ENCODE data around the gene SHB. TPM values are rescaled to one million over a fixed set of nuclear protein-coding genes. Genes with fewer than 3 reads are reported as not detected.

Gene SHB
- polyA plus RNA-seq, 2 of the 4 experiments (the other 2 are of a cell fraction): 15.4 to 22.0 TPM

GRCh38 chr9:37927601-37928551 is 141.2 kb downstream of the SHB start:
- FAIRE-seq (no peak), ATAC-seq (no peak), DNase-seq (ENCODE audit: low read depth in 1 of 2, low spot score in 1 of 2) (no peak)
- no peak for TF ChIP-seq ZNF302 (CRISPR knock-in tag; IDR thresholded peaks at IDR 0.05)
- TF ChIP-seq USF2 (IDR thresholded peaks at IDR 0.05): no peak
- no peak for TF ChIP-seq ATOH8 (CRISPR knock-in tag; IDR thresholded peaks at IDR 0.05; ENCODE audit: low read depth)
- TF ChIP-seq RARB (CRISPR knock-in tag; IDR thresholded peaks at IDR 0.05): no peak
- Histone ChIP-seq H3K4me3 (no peak overlapping the region), H3K9me3 (0 out of 3 replicates have a peak, but pooled peaks cover 7% of the 10 kb centered on the region), H3K4me1 (peaks cover 22% of the 10 kb centered on the region), H3K4me2 (no peak overlapping the region), H3K27ac (peak overlapping the region in 1 of 2 experiments; percentile 7; a peak in 2 of 6 replicates)
- WGBS (ENCODE audit: missing lambda C conversion rate): 91% methylated on average over 13 of the region's 13 CpGs
- ChIA-PET CTCF (interaction anchor here (0.6 to 4.9 kb wide), 4 partner anchors 15 to 166 kb away, joined by 3 to 35 read pairs (median 4); no protein-coding TSS in a partner anchor), POLR2A (no interaction called here)

DNA sequence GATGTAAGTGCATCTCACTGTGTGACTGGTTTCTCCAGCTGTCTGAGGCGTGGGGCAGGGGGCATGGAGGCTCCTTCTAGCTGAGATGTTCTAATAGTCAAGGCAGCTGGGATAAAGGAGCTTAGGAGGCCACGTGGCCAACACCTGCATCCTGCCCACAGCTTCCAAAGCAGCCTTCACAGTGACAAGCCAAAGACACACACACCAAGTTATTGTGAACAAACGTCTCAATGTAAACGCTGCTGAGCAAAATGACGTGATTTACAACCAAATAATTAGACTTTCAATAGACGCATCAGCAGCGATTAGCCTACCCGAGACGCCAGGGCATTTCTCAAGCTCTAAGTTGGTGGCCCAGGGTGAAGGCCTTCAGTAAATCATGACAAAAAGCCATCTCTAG is 141.9 kb downstream of the SHB start:
- 86% methylated on average over 9 of the region's 9 CpGs for whole genome bisulfite sequencing (ENCODE audit: missing lambda C conversion rate)
- 0 out of 3 replicates have a peak, but pooled peaks cover 7% of the 10 kb centered on the region for H3K9me3 ChIP-seq
- H3K4me1 ChIP-seq: peaks cover 28% of the 10 kb centered on the region
- ATAC-seq (no peak), FAIRE-seq (no peak), DNase-seq (ENCODE audit: low read depth in 1 of 2, low spot score in 1 of 2) (no peak)
- no peak overlapping the region for H3K4me2 ChIP-seq
- peak overlapping the region in 1 of 2 experiments; percentile 75; a peak in 2 of 6 replicates for H3K27ac ChIP-seq
- ChIA-PET CTCF (interaction anchor here (0.6 to 4.9 kb wide), 6 partner anchors 14 to 167 kb away, joined by 3 to 35 read pairs (median 4); no protein-coding TSS in a partner anchor), POLR2A (no interaction called here)
- no peak for TF ChIP-seq HES2 (IDR thresholded peaks at IDR 0.05)
- no peak for TF ChIP-seq RNF2 (IDR thresholded peaks at IDR 0.05; ENCODE audit: borderline replicate concordance, low read depth)
- TF ChIP-seq PHF8 (IDR thresholded peaks at IDR 0.05; ENCODE audit: borderline replicate concordance, low read depth): no peak
- TF ChIP-seq, protein P1, sequence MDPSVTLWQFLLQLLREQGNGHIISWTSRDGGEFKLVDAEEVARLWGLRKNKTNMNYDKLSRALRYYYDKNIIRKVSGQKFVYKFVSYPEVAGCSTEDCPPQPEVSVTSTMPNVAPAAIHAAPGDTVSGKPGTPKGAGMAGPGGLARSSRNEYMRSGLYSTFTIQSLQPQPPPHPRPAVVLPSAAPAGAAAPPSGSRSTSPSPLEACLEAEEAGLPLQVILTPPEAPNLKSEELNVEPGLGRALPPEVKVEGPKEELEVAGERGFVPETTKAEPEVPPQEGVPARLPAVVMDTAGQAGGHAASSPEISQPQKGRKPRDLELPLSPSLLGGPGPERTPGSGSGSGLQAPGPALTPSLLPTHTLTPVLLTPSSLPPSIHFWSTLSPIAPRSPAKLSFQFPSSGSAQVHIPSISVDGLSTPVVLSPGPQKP (IDR thresholded peaks at IDR 0.05; ENCODE audit: low read depth, low read length): no peak
- no peak for TF ChIP-seq RFX5 (IDR thresholded peaks at IDR 0.05)
- no peak for TF ChIP-seq PBX3 (IDR thresholded peaks at IDR 0.05)
- no peak for TF ChIP-seq KDM1A (IDR thresholded peaks at IDR 0.05; ENCODE audit: low read depth)
- TF ChIP-seq, protein P2, sequence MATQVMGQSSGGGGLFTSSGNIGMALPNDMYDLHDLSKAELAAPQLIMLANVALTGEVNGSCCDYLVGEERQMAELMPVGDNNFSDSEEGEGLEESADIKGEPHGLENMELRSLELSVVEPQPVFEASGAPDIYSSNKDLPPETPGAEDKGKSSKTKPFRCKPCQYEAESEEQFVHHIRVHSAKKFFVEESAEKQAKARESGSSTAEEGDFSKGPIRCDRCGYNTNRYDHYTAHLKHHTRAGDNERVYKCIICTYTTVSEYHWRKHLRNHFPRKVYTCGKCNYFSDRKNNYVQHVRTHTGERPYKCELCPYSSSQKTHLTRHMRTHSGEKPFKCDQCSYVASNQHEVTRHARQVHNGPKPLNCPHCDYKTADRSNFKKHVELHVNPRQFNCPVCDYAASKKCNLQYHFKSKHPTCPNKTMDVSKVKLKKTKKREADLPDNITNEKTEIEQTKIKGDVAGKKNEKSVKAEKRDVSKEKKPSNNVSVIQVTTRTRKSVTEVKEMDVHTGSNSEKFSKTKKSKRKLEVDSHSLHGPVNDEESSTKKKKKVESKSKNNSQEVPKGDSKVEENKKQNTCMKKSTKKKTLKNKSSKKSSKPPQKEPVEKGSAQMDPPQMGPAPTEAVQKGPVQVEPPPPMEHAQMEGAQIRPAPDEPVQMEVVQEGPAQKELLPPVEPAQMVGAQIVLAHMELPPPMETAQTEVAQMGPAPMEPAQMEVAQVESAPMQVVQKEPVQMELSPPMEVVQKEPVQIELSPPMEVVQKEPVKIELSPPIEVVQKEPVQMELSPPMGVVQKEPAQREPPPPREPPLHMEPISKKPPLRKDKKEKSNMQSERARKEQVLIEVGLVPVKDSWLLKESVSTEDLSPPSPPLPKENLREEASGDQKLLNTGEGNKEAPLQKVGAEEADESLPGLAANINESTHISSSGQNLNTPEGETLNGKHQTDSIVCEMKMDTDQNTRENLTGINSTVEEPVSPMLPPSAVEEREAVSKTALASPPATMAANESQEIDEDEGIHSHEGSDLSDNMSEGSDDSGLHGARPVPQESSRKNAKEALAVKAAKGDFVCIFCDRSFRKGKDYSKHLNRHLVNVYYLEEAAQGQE (IDR thresholded peaks at IDR 0.05): no peak
- no peak for TF ChIP-seq BHLHE40 (IDR thresholded peaks at IDR 0.05; ENCODE audit: low read depth, low read length)
- no peak for TF ChIP-seq EHF (CRISPR knock-in tag; IDR thresholded peaks at IDR 0.05)
- TF ChIP-seq HOXB13 (CRISPR knock-in tag; IDR thresholded peaks at IDR 0.05; ENCODE audit: low read depth): no peak
- H3K4me3 ChIP-seq: no peak overlapping the region

Measured in A549 (cell line).